ENCODE results near the gene AKT1.

DNA sequence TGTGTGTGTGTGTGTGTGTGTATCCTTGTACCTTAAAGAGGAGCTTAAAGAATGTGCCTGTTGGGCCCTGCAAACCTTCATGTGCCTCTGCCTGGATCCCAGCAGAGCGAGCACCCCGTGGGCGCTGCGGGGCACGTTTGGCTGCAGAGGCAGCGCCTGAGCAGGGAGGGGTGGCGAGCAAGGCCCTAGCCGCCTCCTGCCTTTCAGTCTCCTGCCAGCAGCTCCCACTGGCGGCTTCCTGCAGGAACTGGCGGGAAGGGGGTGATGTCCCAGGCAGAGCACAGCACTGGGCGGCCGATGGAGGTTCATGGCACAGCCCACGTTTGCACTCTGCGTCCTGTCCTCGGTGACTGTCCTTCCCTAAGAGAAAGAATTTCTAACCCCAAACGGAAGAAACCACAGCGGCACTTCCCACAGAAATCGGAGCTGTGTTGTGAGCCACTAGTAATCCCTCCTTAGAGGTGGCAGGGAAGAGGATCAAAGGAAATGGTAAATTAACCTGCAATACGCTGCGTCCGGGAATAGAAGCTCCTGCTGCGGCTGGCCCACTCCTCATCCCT lies 25.2 kb upstream of the AKT1 start:
- TF ChIP-seq, protein P1, sequence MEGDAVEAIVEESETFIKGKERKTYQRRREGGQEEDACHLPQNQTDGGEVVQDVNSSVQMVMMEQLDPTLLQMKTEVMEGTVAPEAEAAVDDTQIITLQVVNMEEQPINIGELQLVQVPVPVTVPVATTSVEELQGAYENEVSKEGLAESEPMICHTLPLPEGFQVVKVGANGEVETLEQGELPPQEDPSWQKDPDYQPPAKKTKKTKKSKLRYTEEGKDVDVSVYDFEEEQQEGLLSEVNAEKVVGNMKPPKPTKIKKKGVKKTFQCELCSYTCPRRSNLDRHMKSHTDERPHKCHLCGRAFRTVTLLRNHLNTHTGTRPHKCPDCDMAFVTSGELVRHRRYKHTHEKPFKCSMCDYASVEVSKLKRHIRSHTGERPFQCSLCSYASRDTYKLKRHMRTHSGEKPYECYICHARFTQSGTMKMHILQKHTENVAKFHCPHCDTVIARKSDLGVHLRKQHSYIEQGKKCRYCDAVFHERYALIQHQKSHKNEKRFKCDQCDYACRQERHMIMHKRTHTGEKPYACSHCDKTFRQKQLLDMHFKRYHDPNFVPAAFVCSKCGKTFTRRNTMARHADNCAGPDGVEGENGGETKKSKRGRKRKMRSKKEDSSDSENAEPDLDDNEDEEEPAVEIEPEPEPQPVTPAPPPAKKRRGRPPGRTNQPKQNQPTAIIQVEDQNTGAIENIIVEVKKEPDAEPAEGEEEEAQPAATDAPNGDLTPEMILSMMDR (conservative IDR thresholded peaks at IDR 0.05): no peak; the same call in 1 of the 2 replicates
- no peak for TF ChIP-seq ZFX (IDR thresholded peaks at IDR 0.05)
